ENCODE measurements around the gene CAPN5. TPM values are rescaled to one million over a fixed set of nuclear protein-coding genes. Genes with fewer than 3 reads are reported as not detected.

The CAPN5 gene
- total and polyA plus RNA-seq, 7 donors: 0.59 to 1.8 (median 0.88) TPM

DNA sequence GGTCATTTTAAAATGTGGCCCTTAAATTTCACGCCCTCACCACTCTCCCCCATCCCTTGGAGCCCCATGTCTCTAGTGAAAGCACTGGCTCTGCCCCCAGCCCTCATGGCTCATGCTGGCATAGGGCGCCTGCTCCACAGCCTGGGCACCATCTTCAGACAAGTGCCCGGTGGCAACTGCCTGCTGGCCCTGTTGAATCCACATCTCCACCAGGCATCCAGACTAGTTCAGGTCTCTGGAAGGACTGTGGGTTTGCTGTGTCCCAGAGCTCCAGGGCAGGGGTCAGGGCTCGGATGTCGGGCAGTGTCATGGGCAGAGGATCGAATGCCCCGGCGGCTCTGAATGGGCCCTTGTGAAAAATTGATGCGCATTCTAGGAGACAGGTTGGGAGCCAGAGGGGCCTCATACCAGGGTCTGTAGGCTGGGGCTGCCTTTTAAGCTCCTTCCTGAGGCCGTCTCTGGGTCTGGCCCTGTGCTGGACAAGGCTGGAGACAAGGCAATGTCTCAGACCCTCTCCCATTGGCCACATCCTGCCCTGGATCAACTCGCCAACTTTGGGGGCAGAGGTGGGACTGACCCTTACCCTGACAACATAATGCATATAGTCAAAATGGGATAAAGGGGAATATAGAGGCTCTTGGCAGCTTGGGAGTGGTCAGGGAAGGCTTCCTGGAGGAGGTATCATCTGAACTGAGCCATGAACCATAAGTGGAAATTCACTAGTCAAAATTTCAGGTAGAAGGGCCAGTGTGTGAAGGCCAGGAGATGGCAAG is 62.5 kb downstream of the CAPN5 start:
- intact Hi-C loops (cut with DNase I): loop anchor here (1.0 to 5.0 kb wide), 4 partner anchors 21 to 423 kb away; no protein-coding TSS in a partner anchor

GRCh38 chr11:77129842-77130756 is 63.3 kb downstream of the CAPN5 start:
- WGBS, 3 donors: 81 to 86% (median 83%) methylated on average over 11 of the region's 11 CpGs
- no peaks in the 10 kb centered on the region for H3K36me3 ChIP-seq (ENCODE audit: insufficient read depth in 1 of 2, low read depth in 1 of 2)

More for the DNA sequence above, 62.5 kb downstream of the CAPN5 start:
- peaks cover 10% of the 10 kb centered on the region for H3K4me1 ChIP-seq
- H3K27ac ChIP-seq: no peak overlapping the region
- H3K4me3 ChIP-seq: no peak overlapping the region
- DNase-seq (no peak), ATAC-seq (no peak)
- TF ChIP-seq, protein P1, sequence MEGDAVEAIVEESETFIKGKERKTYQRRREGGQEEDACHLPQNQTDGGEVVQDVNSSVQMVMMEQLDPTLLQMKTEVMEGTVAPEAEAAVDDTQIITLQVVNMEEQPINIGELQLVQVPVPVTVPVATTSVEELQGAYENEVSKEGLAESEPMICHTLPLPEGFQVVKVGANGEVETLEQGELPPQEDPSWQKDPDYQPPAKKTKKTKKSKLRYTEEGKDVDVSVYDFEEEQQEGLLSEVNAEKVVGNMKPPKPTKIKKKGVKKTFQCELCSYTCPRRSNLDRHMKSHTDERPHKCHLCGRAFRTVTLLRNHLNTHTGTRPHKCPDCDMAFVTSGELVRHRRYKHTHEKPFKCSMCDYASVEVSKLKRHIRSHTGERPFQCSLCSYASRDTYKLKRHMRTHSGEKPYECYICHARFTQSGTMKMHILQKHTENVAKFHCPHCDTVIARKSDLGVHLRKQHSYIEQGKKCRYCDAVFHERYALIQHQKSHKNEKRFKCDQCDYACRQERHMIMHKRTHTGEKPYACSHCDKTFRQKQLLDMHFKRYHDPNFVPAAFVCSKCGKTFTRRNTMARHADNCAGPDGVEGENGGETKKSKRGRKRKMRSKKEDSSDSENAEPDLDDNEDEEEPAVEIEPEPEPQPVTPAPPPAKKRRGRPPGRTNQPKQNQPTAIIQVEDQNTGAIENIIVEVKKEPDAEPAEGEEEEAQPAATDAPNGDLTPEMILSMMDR (IDR thresholded peaks at IDR 0.05): no peak
- no peaks in the 10 kb centered on the region for H3K27me3 ChIP-seq (ENCODE audit: insufficient read depth in 3 of 3, low read length in 2 of 3)
- no peaks in the 10 kb centered on the region for H3K36me3 ChIP-seq (ENCODE audit: insufficient read depth in 1 of 2, low read depth in 1 of 2)
- WGBS, 3 donors: 83 to 90% (median 90%) methylated on average over 11 of the region's 11 CpGs
- H3K9me3 ChIP-seq: no peaks in the 10 kb centered on the region

GRCh38 chr11:77130763-77131513 is 64.2 kb downstream of the CAPN5 start:
- no peak overlapping the region for H3K4me3 ChIP-seq
- WGBS, 3 donors: 13 to 28% (median 28%) methylated on average over 9 of the region's 9 CpGs
- TF ChIP-seq, protein P1 (IDR thresholded peaks at IDR 0.05): no peak
- H3K4me1 ChIP-seq: peaks cover 10% of the 10 kb centered on the region
- DNase-seq (peak; percentile 54 to 79), ATAC-seq (peak; percentile 41 to 74 (median 42))
- no peak overlapping the region for H3K27ac ChIP-seq
- no peaks in the 10 kb centered on the region for H3K27me3 ChIP-seq (ENCODE audit: insufficient read depth in 3 of 3, low read length in 2 of 3)
- H3K36me3 ChIP-seq (ENCODE audit: insufficient read depth in 1 of 2, low read depth in 1 of 2): no peaks in the 10 kb centered on the region
- intact Hi-C loops (cut with DNase I): no loop called here
- no peaks in the 10 kb centered on the region for H3K9me3 ChIP-seq

More at GRCh38 chr11:77129842-77130756, 63.3 kb downstream of the CAPN5 start:
- intact Hi-C loops (cut with DNase I): loop anchor here (1.0 to 5.0 kb wide), 4 partner anchors 20 to 422 kb away; no protein-coding TSS in a partner anchor
- DNase-seq (peak in 1 of 2 donors; percentile 9), ATAC-seq (no peak)
- TF ChIP-seq, protein P1 (IDR thresholded peaks at IDR 0.05): no peak
- no peak overlapping the region for H3K4me3 ChIP-seq
- H3K27me3 ChIP-seq (ENCODE audit: insufficient read depth in 3 of 3, low read length in 2 of 3): no peaks in the 10 kb centered on the region
- H3K27ac ChIP-seq: no peak overlapping the region
- peaks cover 10% of the 10 kb centered on the region for H3K4me1 ChIP-seq
- no peaks in the 10 kb centered on the region for H3K9me3 ChIP-seq

- H3K9me3 ChIP-seq: no peaks in the 10 kb centered on the region
- H3K27ac ChIP-seq: no peak overlapping the region
- intact Hi-C loops (cut with DNase I): no loop called here
- no peaks in the 10 kb centered on the region for H3K36me3 ChIP-seq (ENCODE audit: insufficient read depth in 1 of 2, low read depth in 1 of 2)
- ATAC-seq: no peak
- peak; percentile 15 to 53 for DNase-seq
- H3K4me3 ChIP-seq: no peak overlapping the region
- H3K4me1 ChIP-seq: peaks cover 10% of the 10 kb centered on the region
- WGBS, 3 donors: 56 to 71% (median 61%) methylated on average over 6 of the region's 6 CpGs
- TF ChIP-seq, protein P1 (IDR thresholded peaks at IDR 0.05): no peak
- no peaks in the 10 kb centered on the region for H3K27me3 ChIP-seq (ENCODE audit: insufficient read depth in 3 of 3, low read length in 2 of 3)
Measured at GRCh38 chr11:77131560-77131959, 64.8 kb downstream of the CAPN5 start.
